Activated CD4-positive, alpha-beta T cell treated with anti-CD3 and anti-CD28 coated beads for 1 hour (primary cell): ENCODE results near the gene FRAS1.
"Not testable (repeated sequence)": the region's sequence is repeated elsewhere in the genome, so short reads cannot be mapped to it uniquely, and the experiment has no call there.

Source experiments
- DNase-seq: peaks from one replicate; pipeline ENCODE4 v3.0.0-alpha.2; 2020

The FRAS1 gene

GRCh38 chr4:78520808-78521226 is 463.7 kb downstream of the FRAS1 start:
- no peak for DNase-seq

GRCh38 chr4:78524009-78524408 is 466.9 kb downstream of the FRAS1 start:
- no peak for DNase-seq

GRCh38 chr4:78525559-78525958 is 468.4 kb downstream of the FRAS1 start:
- DNase-seq, result no peak

GRCh38 chr4:78527103-78527502 is 470.0 kb downstream of the FRAS1 start:
- no peak for DNase-seq

GRCh38 chr4:78527555-78527954 is 470.4 kb downstream of the FRAS1 start:
- no peak for DNase-seq

- no peak for DNase-seq
Observed at GRCh38 chr4:78528327-78528726, 471.2 kb downstream of the FRAS1 start.

GRCh38 chr4:78529569-78530209 is 472.6 kb downstream of the FRAS1 start:
- no peak for DNase-seq

- DNase-seq, result no peak
Observed at GRCh38 chr4:78532046-78532445, 474.9 kb downstream of the FRAS1 start.

- DNase-seq, result no peak
Observed at GRCh38 chr4:78533854-78534253, 476.7 kb downstream of the FRAS1 start.

- DNase-seq, result no peak
Observed at GRCh38 chr4:78534286-78534955, 477.3 kb downstream of the FRAS1 start.

- DNase-seq, result no peak
Observed at GRCh38 chr4:78542373-78542772, 485.2 kb downstream of the FRAS1 start.

- DNase-seq, result no peak
Observed at GRCh38 chr4:78543424-78544125, 486.5 kb downstream of the FRAS1 start.

GRCh38 chr4:78544678-78545077 is 487.6 kb downstream of the FRAS1 start:
- no peak for DNase-seq

GRCh38 chr4:78545275-78546246 is 488.4 kb downstream of the FRAS1 start:
- no peak for DNase-seq

GRCh38 chr4:78547899-78548298 is 490.8 kb downstream of the FRAS1 start:
- DNase-seq, result not testable (repeated sequence)

GRCh38 chr4:78548889-78549288 is 491.8 kb downstream of the FRAS1 start:
- not testable (repeated sequence) for DNase-seq

- DNase-seq, result no peak
Observed at GRCh38 chr4:78551420-78552351, 494.6 kb downstream of the FRAS1 start, which contains the start of gene ANXA3. Gene ANXA3 (plus strand): TSS chr4:78551770. CDS start chr4:78554474, 2,704 bp downstream.

GRCh38 chr4:78552389-78553042 is 495.4 kb downstream of the FRAS1 start:
- no peak for DNase-seq

- DNase-seq, result no peak
Observed at GRCh38 chr4:78553043-78553396, 495.9 kb downstream of the FRAS1 start.

GRCh38 chr4:78553529-78554060 is 496.5 kb downstream of the FRAS1 start:
- DNase-seq, result no peak

- no peak for DNase-seq
Observed at GRCh38 chr4:78556665-78557064, 499.5 kb downstream of the FRAS1 start.
